H9 (cell line): ENCODE data around the gene ME3. TPM values are rescaled to one million over a fixed set of nuclear protein-coding genes. Genes with fewer than 3 reads are reported as not detected.

Source experiments
- DNase-seq: peaks from one replicate; pipeline ENCODE4 v3.0.0-alpha.2; 2017
- H2AFZ ChIP-seq: one replicate; pipeline ENCODE4 v1.6.1; 2013; ENCODE audit warnings: mild to moderate bottlenecking, low read length, control low read depth, moderate library complexity
- H2AK5ac ChIP-seq: 2 replicates; pipeline ENCODE4 v1.6.1; 2013; ENCODE audit warnings: low read length, control low read depth, mixed read lengths; ENCODE audit not compliant: insufficient read length
- H2BK120ac ChIP-seq: one replicate; pipeline ENCODE4 v1.6.1; 2013; ENCODE audit warnings: low read depth, mild to moderate bottlenecking, low read length, control low read depth, inconsistent platforms; ENCODE audit not compliant: poor library complexity, severe bottlenecking
- H2BK12ac ChIP-seq: 2 replicates; pipeline ENCODE4 v1.6.1; 2013; ENCODE audit warnings: low read length, control low read depth, mixed read lengths, low read depth; ENCODE audit not compliant: insufficient read length
- H2BK15ac ChIP-seq: 2 replicates; pipeline ENCODE4 v1.6.1; 2013; ENCODE audit warnings: low read depth, low read length, control low read depth
- H2BK20ac ChIP-seq: one replicate; pipeline ENCODE4 v1.6.1; 2013; ENCODE audit warnings: low read depth, mild to moderate bottlenecking, low read length, control low read depth, inconsistent platforms; ENCODE audit not compliant: poor library complexity, severe bottlenecking
- H2BK5ac ChIP-seq: 2 replicates; pipeline ENCODE4 v1.6.1; 2013; ENCODE audit warnings: low read length, control low read depth, mixed read lengths; ENCODE audit not compliant: insufficient read length
- H3K14ac ChIP-seq: 2 replicates; pipeline ENCODE4 v1.6.1; 2013; ENCODE audit warnings: low read length, control low read depth; ENCODE audit not compliant: insufficient read depth
- H3K18ac ChIP-seq: 2 replicates; pipeline ENCODE4 v1.6.1; 2013; ENCODE audit warnings: low read depth, mild to moderate bottlenecking, mixed read lengths, low read length, control low read depth; ENCODE audit not compliant: insufficient read length
- H3K23ac ChIP-seq: 2 replicates; pipeline ENCODE4 v1.6.1; 2013; ENCODE audit warnings: low read length, control low read depth, mixed read lengths, low read depth; ENCODE audit not compliant: insufficient read length
- H3K23me2 ChIP-seq: 2 replicates; pipeline ENCODE4 v1.6.1; 2013; ENCODE audit warnings: low read depth, mild to moderate bottlenecking, mixed read lengths, low read length, control low read depth; ENCODE audit not compliant: insufficient read length, poor library complexity, severe bottlenecking
- H3K27ac ChIP-seq: 2 replicates; pipeline ENCODE4 v1.5.1; 2013; ENCODE audit warnings: low read length, control low read depth, mixed read lengths, low read depth; ENCODE audit not compliant: insufficient read length
- H3K27me3 ChIP-seq: 2 replicates; pipeline ENCODE4 v1.6.1; 2013; ENCODE audit warnings: low read length, control low read depth, inconsistent platforms; ENCODE audit not compliant: insufficient read depth
- H3K4ac ChIP-seq: 2 replicates; pipeline ENCODE4 v1.6.1; 2013; ENCODE audit warnings: low read depth, mild to moderate bottlenecking, control low read depth, inconsistent platforms, low read length, moderate library complexity
- H3K4me1 ChIP-seq: 2 replicates; pipeline ENCODE4 v1.6.1; 2013; ENCODE audit warnings: low read length, control low read depth, inconsistent platforms; ENCODE audit not compliant: insufficient read depth
- H3K4me2 ChIP-seq: 2 replicates; pipeline ENCODE4 v1.6.1; 2013; ENCODE audit warnings: low read length, control low read depth, mixed read lengths; ENCODE audit not compliant: insufficient read length, insufficient read depth
- H3K56ac ChIP-seq: 2 replicates; pipeline ENCODE4 v1.6.1; 2013; ENCODE audit warnings: low read depth, mild to moderate bottlenecking, mixed read lengths, low read length, control low read depth; ENCODE audit not compliant: insufficient read length
- H3K79me1 ChIP-seq: 2 replicates; pipeline ENCODE4 v1.6.1; 2013; ENCODE audit warnings: low read depth, mild to moderate bottlenecking, moderate library complexity, low read length, control low read depth, inconsistent platforms; ENCODE audit not compliant: insufficient read depth, poor library complexity, severe bottlenecking
- H3K79me2 ChIP-seq: 2 replicates; pipeline ENCODE4 v1.6.1; 2013; ENCODE audit warnings: low read length, control low read depth, inconsistent platforms; ENCODE audit not compliant: insufficient read depth
- H3K9ac ChIP-seq: 2 replicates; pipeline ENCODE4 v1.6.1; 2013; ENCODE audit warnings: low read length, control low read depth, mixed read lengths; ENCODE audit not compliant: insufficient read length; ENCODE audit errors: extremely low read depth
- H3K9me3 ChIP-seq: one replicate; pipeline ENCODE4 v1.6.1; 2013; ENCODE audit warnings: low read depth, low read length, inconsistent platforms; ENCODE audit not compliant: control insufficient read depth
- H3T11ph ChIP-seq: one replicate; pipeline ENCODE4 v1.6.1; 2013; ENCODE audit warnings: mild to moderate bottlenecking, low read length, control low read depth, inconsistent platforms
- H4K20me1 ChIP-seq: one replicate; pipeline ENCODE4 v1.6.1; 2013; ENCODE audit not compliant: control insufficient read depth, insufficient read length, insufficient read depth
- H4K5ac ChIP-seq: 2 replicates; pipeline ENCODE4 v1.6.1; 2013; ENCODE audit warnings: low read depth, mild to moderate bottlenecking, mixed read lengths, low read length, control low read depth; ENCODE audit not compliant: insufficient read length
- H4K8ac ChIP-seq: replicated peaks from 2 replicates; pipeline ENCODE4 v1.6.1; 2013; ENCODE audit warnings: low read length, control low read depth, mixed read lengths, low read depth; ENCODE audit not compliant: insufficient read length
- H4K91ac ChIP-seq: 2 replicates; pipeline ENCODE4 v1.6.1; 2013; ENCODE audit warnings: low read depth, mild to moderate bottlenecking, moderate library complexity, mixed read lengths, low read length, control low read depth; ENCODE audit not compliant: insufficient read length
- H3K27ac Mint-ChIP-seq, 3 experiments: 2 replicates in 2 of 3; 3 replicates in 1 of 3; pipeline ENCODE4 v1.8.0; 2020 to 2021; ENCODE audit warnings: mixed read lengths in 3 of 3, mild to moderate bottlenecking in 1 of 3, moderate library complexity in 1 of 3
- H3K27me3 Mint-ChIP-seq: 2 replicates; pipeline ENCODE4 v1.8.0; 2021; ENCODE audit warnings: low read depth, mild to moderate bottlenecking, moderate library complexity, mixed read lengths
- H3K36me3 Mint-ChIP-seq, 3 experiments: 2 replicates in 2 of 3; 3 replicates in 1 of 3; pipeline ENCODE4 v1.8.0; 2020 to 2021; ENCODE audit warnings: low read depth in 3 of 3, mixed read lengths in 3 of 3; ENCODE audit not compliant: insufficient read depth in 1 of 3
- H3K4me1 Mint-ChIP-seq, 2 experiments: 2 replicates each; pipeline ENCODE4 v1.8.0; 2020; ENCODE audit warnings: mixed read lengths in 2 of 2
- H3K4me3 Mint-ChIP-seq, 2 experiments: 2 replicates in 1 of 2; 3 replicates in 1 of 2; pipeline ENCODE4 v1.8.0; 2020 to 2021; ENCODE audit warnings: mild to moderate bottlenecking in 2 of 2, mixed read lengths in 2 of 2, moderate library complexity in 1 of 2
- H3K9me3 Mint-ChIP-seq, 2 experiments: 2 replicates in 1 of 2; 3 replicates in 1 of 2; pipeline ENCODE4 v1.8.0; 2020; ENCODE audit warnings: mild to moderate bottlenecking in 2 of 2, mixed read lengths in 2 of 2, moderate library complexity in 1 of 2
- CTCF ChIP-seq: fragments of 200-600 bp; sonication (generic); conservative IDR thresholded peaks from 3 replicates; pipeline ENCODE4 v1.8.0; 2021; ENCODE audit warnings: antibody characterized with exemption, mild to moderate bottlenecking
- WGBS: extraction: QIAGEN DNeasy Blood & Tissue Kit; methylation state at CpG from one replicate; pipeline ENCODE4 v1.1.7; 2013; ENCODE audit warnings: missing lambda C conversion rate, low lambda C conversion rate, mixed read lengths; ENCODE audit not compliant: insufficient read length; ENCODE audit errors: extremely low coverage; 5-methylcytosine and 5-hydroxymethylcytosine counted together
- total RNA-seq: library from RNA; stranded (reverse); gene quantifications from 2 replicates; pipeline ENCODE4 v1.2.1, GENCODE V29; 2021

Gene ME3
- total RNA-seq, 1 experiment from 2014 or later, result 2.8 TPM

GRCh38 chr11:86460461-86461385 lies 211.7 kb downstream of the ME3 start:
- Histone ChIP-seq H3K9me3 (no peaks in the 10 kb centered on the region), H3K4me1 (no peaks in the 10 kb centered on the region; the same call in 1 of the 2 replicates), H3K27ac (no peak overlapping the region), H4K20me1 (no peaks in the 10 kb centered on the region), H2AFZ (no peak overlapping the region), H3K56ac (no peak overlapping the region), H2BK5ac (no peak overlapping the region), H2BK120ac (no peak overlapping the region), H3K14ac (no peak overlapping the region), H3K4ac (no peak overlapping the region), H3K23ac (no peak overlapping the region), H3T11ph (no peak overlapping the region), H4K5ac (no peak overlapping the region), H2AK5ac (no peak overlapping the region), H3K27me3 (no peaks in the 10 kb centered on the region), H3K23me2 (no peaks in the 10 kb centered on the region), H3K9ac (no peak overlapping the region), H4K8ac (no peak overlapping the region), H3K79me1 (no peaks in the 10 kb centered on the region), H3K79me2 (no peaks in the 10 kb centered on the region), H2BK20ac (no peak overlapping the region), H2BK15ac (no peak overlapping the region), H2BK12ac (no peak overlapping the region), H3K4me2 (no peak overlapping the region), H3K18ac (no peak overlapping the region), H4K91ac (no peak overlapping the region)
- H3K4me3 Mint-ChIP-seq, result no peak overlapping the region
- H3K36me3 Mint-ChIP-seq, result no peaks in the 10 kb centered on the region
- no CpG with 5 or more reads among the region's 9 CpGs for WGBS
- no peak overlapping the region; a peak in 1 of 7 replicates for H3K27ac Mint-ChIP-seq
- peaks cover 12 to 15% of the 10 kb centered on the region in 2 experiments for H3K4me1 Mint-ChIP-seq
- DNase-seq, result no peak
- H3K9me3 Mint-ChIP-seq, result no peaks in the 10 kb centered on the region
- H3K27me3 Mint-ChIP-seq, result peaks cover 2% of the 10 kb centered on the region; the same call in 1 of the 2 replicates
- TF ChIP-seq CTCF, result no peak
